Neural cell (in vitro differentiated cells): ENCODE measurements around the gene LMO3. TPM values are rescaled to one million over a fixed set of nuclear protein-coding genes. Genes with fewer than 3 reads are reported as not detected.

ENCODE experiments used
- H2AFZ ChIP-seq: fragments of 200-600, 300-800 bp; sonication (generic), shearing (Covaris generic); 2 replicates; pipeline ENCODE4 v1.6.0; 2014; ENCODE audit warnings: low read depth, mild to moderate bottlenecking, antibody characterized with exemption, low read length, moderate library complexity
- H3F3A ChIP-seq: fragments of 200-600 bp; shearing (Covaris generic); 2 replicates; pipeline ENCODE4 v1.6.1; 2016; ENCODE audit warnings: mild to moderate bottlenecking, moderate library complexity, mixed read lengths, antibody characterized with exemption, low read length; ENCODE audit not compliant: insufficient read depth, poor library complexity, severe bottlenecking
- H3K27ac ChIP-seq: fragments of 200-600, 300-800 bp; sonication (generic), shearing (Covaris generic); 2 replicates; pipeline ENCODE4 v1.5.1; 2014; ENCODE audit warnings: mild to moderate bottlenecking, low read length, moderate library complexity
- H3K27me3 ChIP-seq: fragments of 300-800, 200-600 bp; sonication (generic), shearing (Covaris generic); 2 replicates; pipeline ENCODE4 v1.6.0; 2014; ENCODE audit warnings: mild to moderate bottlenecking, low read depth, low read length, moderate library complexity; ENCODE audit not compliant: insufficient read depth
- H3K36me3 ChIP-seq: fragments of 300-800, 200-600 bp; sonication (generic), shearing (Covaris generic); 2 replicates; pipeline ENCODE4 v1.5.1; 2014; ENCODE audit warnings: mild to moderate bottlenecking, antibody characterized with exemption, low read length, moderate library complexity; ENCODE audit not compliant: insufficient read depth
- H3K4me2 ChIP-seq: fragments of 300-800, 200-600 bp; sonication (generic), shearing (Covaris generic); 2 replicates; pipeline ENCODE4 v1.6.0; 2014; ENCODE audit warnings: mild to moderate bottlenecking, low read length
- H3K4me3 ChIP-seq: fragments of 300-800, 200-600 bp; sonication (generic), shearing (Covaris generic); 2 replicates; pipeline ENCODE4 v1.5.1; 2014; ENCODE audit warnings: mild to moderate bottlenecking, low read length, moderate library complexity
- H3K79me2 ChIP-seq: fragments of 200-600 bp; shearing (Covaris generic); replicated peaks from 2 replicates; pipeline ENCODE4 v1.6.0; 2014; ENCODE audit warnings: mild to moderate bottlenecking, low read length, moderate library complexity; ENCODE audit not compliant: insufficient read depth
- H3K9ac ChIP-seq: fragments of 300-800, 200-600 bp; sonication (generic), shearing (Covaris generic); 2 replicates; pipeline ENCODE4 v1.6.1; 2016; ENCODE audit warnings: mild to moderate bottlenecking, low read length, mixed read lengths
- H3K9me2 ChIP-seq: fragments of 200-600 bp; shearing (Covaris generic); 2 replicates; pipeline ENCODE4 v1.6.1; 2016; ENCODE audit warnings: mild to moderate bottlenecking, low read length, mixed read lengths; ENCODE audit not compliant: insufficient read depth
- H3K9me3 ChIP-seq: fragments of 200-600, 300-800 bp; sonication (generic), shearing (Covaris generic); 2 replicates; pipeline ENCODE4 v1.6.1; 2016; ENCODE audit warnings: mild to moderate bottlenecking, mixed run types, low read length, moderate library complexity, mixed read lengths
- H4K20me1 ChIP-seq: fragments of 200-600 bp; shearing (Covaris generic); 2 replicates; pipeline ENCODE4 v1.6.1; 2016; ENCODE audit warnings: mild to moderate bottlenecking, mixed run types; ENCODE audit not compliant: insufficient read depth
- CTCF ChIP-seq: fragments of 450-650 bp; IDR thresholded peaks from 2 replicates; pipeline ENCODE4 v1.5.1; 2014; ENCODE audit warnings: antibody characterized with exemption, mild to moderate bottlenecking, moderate library complexity; ENCODE audit not compliant: poor library complexity, severe bottlenecking
- EP300 ChIP-seq: fragments of 450-650 bp; conservative IDR thresholded peaks from 2 replicates; pipeline ENCODE4 v1.6.1; 2014; ENCODE audit warnings: antibody characterized with exemption, mild to moderate bottlenecking, moderate library complexity; ENCODE audit not compliant: poor library complexity, severe bottlenecking
- EZH2 ChIP-seq: fragments of 200-600, 300-800 bp; shearing (Covaris generic), sonication (generic); IDR thresholded peaks from 2 replicates; pipeline ENCODE4 v1.6.1; 2014; ENCODE audit warnings: antibody characterized with exemption, low read length, borderline replicate concordance, mild to moderate bottlenecking; ENCODE audit not compliant: insufficient read depth, poor library complexity, severe bottlenecking
- MXI1 ChIP-seq: fragments of 450-650 bp; conservative IDR thresholded peaks from 2 replicates; pipeline ENCODE4 v1.6.1; 2014; ENCODE audit warnings: antibody characterized with exemption, mild to moderate bottlenecking; ENCODE audit not compliant: poor library complexity, severe bottlenecking
- POLR2AphosphoS5 ChIP-seq: IDR thresholded peaks from 2 replicates; pipeline ENCODE4 v1.6.1; 2012
- RAD21 ChIP-seq: fragments of 450-650 bp; conservative IDR thresholded peaks from 2 replicates; pipeline ENCODE4 v1.6.1; 2014; ENCODE audit warnings: antibody characterized with exemption, mild to moderate bottlenecking, moderate library complexity
- REST ChIP-seq: IDR thresholded peaks from 2 replicates; pipeline ENCODE4 v1.6.1; 2012; ENCODE audit warnings: borderline replicate concordance
- SMC3 ChIP-seq: fragments of 450-650 bp; conservative IDR thresholded peaks from 2 replicates; pipeline ENCODE4 v1.6.1; 2014; ENCODE audit warnings: antibody characterized with exemption, mild to moderate bottlenecking, moderate library complexity; ENCODE audit not compliant: poor library complexity
- TAF1 ChIP-seq: IDR thresholded peaks from 2 replicates; pipeline ENCODE4 v1.6.1; 2012; ENCODE audit warnings: low read depth
- polyA plus RNA-seq: library from polyadenylated mRNA; depleted of rRNA; stranded (reverse); fragments of >200 nt; gene quantifications from 2 replicates; pipeline ENCODE4 v1.2.3, GENCODE V29; 2014

The LMO3 gene
- polyA plus RNA-seq, 1 donor from 2014 or later = 42.8 TPM

- Histone ChIP-seq H3K9me2 (no peaks in the 10 kb centered on the region), H3K9ac (no peak overlapping the region), H4K20me1 (no peaks in the 10 kb centered on the region), H3K79me2 (no peaks in the 10 kb centered on the region), H3F3A (no peaks in the 10 kb centered on the region), H3K27me3 (no peaks in the 10 kb centered on the region), H3K9me3 (no peaks in the 10 kb centered on the region), H3K4me3 (no peak overlapping the region), H3K27ac (no peak overlapping the region), H3K4me2 (no peak overlapping the region), H3K36me3 (no peaks in the 10 kb centered on the region), H2AFZ (no peak overlapping the region)
- TF ChIP-seq RAD21 (no peak), SMC3 (no peak), EP300 (no peak), REST (no peak), EZH2 (no peak), CTCF (no peak), TAF1 (no peak), POLR2AphosphoS5 (no peak), MXI1 (no peak)
Measured at GRCh38 chr12:16526693-16527092, 79.3 kb downstream of the LMO3 start.

- H3K36me3 ChIP-seq = no peaks in the 10 kb centered on the region
- no peak overlapping the region for H3K9ac ChIP-seq
- no peak overlapping the region for H3K27ac ChIP-seq
- no peaks in the 10 kb centered on the region for H3K9me3 ChIP-seq
- no peaks in the 10 kb centered on the region for H3K27me3 ChIP-seq
- TF ChIP-seq EP300 (no peak), EZH2 (no peak), POLR2AphosphoS5 (no peak), RAD21 (no peak), TAF1 (no peak), SMC3 (no peak), CTCF (no peak), REST (no peak), MXI1 (no peak)
- no peak overlapping the region for H3K4me2 ChIP-seq
- H2AFZ ChIP-seq = no peak overlapping the region
- H4K20me1 ChIP-seq = no peaks in the 10 kb centered on the region
- no peaks in the 10 kb centered on the region for H3K79me2 ChIP-seq
- H3K4me3 ChIP-seq = no peak overlapping the region
- H3F3A ChIP-seq = no peaks in the 10 kb centered on the region
- no peaks in the 10 kb centered on the region for H3K9me2 ChIP-seq
Measured at GRCh38 chr12:16524378-16524777, 81.6 kb downstream of the LMO3 start.
